GM23338 (cell line): ENCODE results near the gene ACSF3. TPM values are rescaled to one million over a fixed set of nuclear protein-coding genes. Genes with fewer than 3 reads are reported as not detected.

ENCODE experiments used
- ATAC-seq: fragments of 200-7000 bp; cut with Tn5 transposase; 3 replicates; pipeline ENCODE4 v1.9.1; 2020
- DNase-seq: peaks from one replicate; pipeline ENCODE4 v3.0.0-alpha.2; 2015; ENCODE audit warnings: low spot score
- H2AFZ ChIP-seq: fragments of 200-600 bp; sonication (generic); 2 replicates; pipeline ENCODE4 v1.8.0; 2016; ENCODE audit warnings: antibody characterized with exemption, mild to moderate bottlenecking, moderate library complexity
- H3F3A ChIP-seq: fragments of 200-600 bp; sonication (generic); replicated peaks from 2 replicates; pipeline ENCODE4 v1.8.0; 2017; ENCODE audit warnings: antibody characterized with exemption, mixed run types, low read depth
- H3K27ac ChIP-seq: fragments of 200-600 bp; sonication (generic); 2 replicates; pipeline ENCODE4 v1.6.1; 2016; ENCODE audit warnings: low read depth
- H3K27me3 ChIP-seq: fragments of 200-600 bp; sonication (generic); 2 replicates; pipeline ENCODE4 v1.8.0; 2016; ENCODE audit warnings: mild to moderate bottlenecking, mixed run types, moderate library complexity; ENCODE audit not compliant: insufficient read depth
- H3K36me3 ChIP-seq: fragments of 200-600 bp; sonication (generic); 2 replicates; pipeline ENCODE4 v1.8.0; 2016; ENCODE audit warnings: mild to moderate bottlenecking; ENCODE audit not compliant: insufficient read depth
- H3K4me1 ChIP-seq: fragments of 200-600 bp; sonication (generic); 2 replicates; pipeline ENCODE4 v1.8.0; 2016; ENCODE audit warnings: mild to moderate bottlenecking, moderate library complexity; ENCODE audit not compliant: insufficient read depth
- H3K4me2 ChIP-seq: fragments of 200-600 bp; sonication (generic); 2 replicates; pipeline ENCODE4 v1.7.1; 2017; ENCODE audit warnings: mixed run types
- H3K4me3 ChIP-seq: fragments of 200-600 bp; sonication (generic); 2 replicates; pipeline ENCODE4 v1.6.1; 2016; ENCODE audit warnings: mixed run types
- H3K79me2 ChIP-seq: fragments of 200-600 bp; sonication (generic); replicated peaks from 2 replicates; pipeline ENCODE4 v1.8.0; 2017; ENCODE audit warnings: mild to moderate bottlenecking; ENCODE audit not compliant: insufficient read depth
- H3K9me2 ChIP-seq: fragments of 200-600 bp; sonication (generic); 2 replicates; pipeline ENCODE4 v1.8.0; 2017; ENCODE audit not compliant: insufficient read depth
- H4K20me1 ChIP-seq: fragments of 200-600 bp; sonication (generic); replicated peaks from 2 replicates; pipeline ENCODE4 v1.8.0; 2017; ENCODE audit warnings: mild to moderate bottlenecking; ENCODE audit not compliant: insufficient read depth
- H3K27ac Mint-ChIP-seq: 2 replicates; pipeline ENCODE4 v1.8.0; 2020; ENCODE audit warnings: inconsistent platforms, mild to moderate bottlenecking, moderate library complexity, mixed read lengths
- H3K27me3 Mint-ChIP-seq: 3 replicates; pipeline ENCODE4 v1.8.0; 2022; ENCODE audit warnings: low read depth, mild to moderate bottlenecking, moderate library complexity, mixed read lengths, inconsistent platforms; ENCODE audit not compliant: insufficient read depth, poor library complexity
- H3K36me3 Mint-ChIP-seq: 3 replicates; pipeline ENCODE4 v1.8.0; 2021; ENCODE audit warnings: low read depth, mild to moderate bottlenecking, inconsistent platforms, moderate library complexity, mixed read lengths
- H3K4me1 Mint-ChIP-seq: 3 replicates; pipeline ENCODE4 v1.8.0; 2020; ENCODE audit warnings: mild to moderate bottlenecking, inconsistent platforms, mixed read lengths
- H3K4me3 Mint-ChIP-seq: 3 replicates; pipeline ENCODE4 v1.8.0; 2021; ENCODE audit warnings: moderate library complexity, mild to moderate bottlenecking, inconsistent platforms, mixed read lengths
- H3K9me3 Mint-ChIP-seq: 3 replicates; pipeline ENCODE4 v1.8.0; 2020; ENCODE audit warnings: moderate library complexity, mild to moderate bottlenecking, inconsistent platforms, mixed read lengths
- ETS1 ChIP-seq: IDR thresholded peaks from 2 replicates; pipeline ENCODE4 v1.6.1; 2016; ENCODE audit warnings: antibody characterized with exemption
- JUNB ChIP-seq: IDR thresholded peaks from one replicate; pipeline ENCODE4 v1.6.1; 2016; ENCODE audit warnings: antibody characterized with exemption; ENCODE audit not compliant: unreplicated experiment
- NANOG ChIP-seq: IDR thresholded peaks from 2 replicates; pipeline ENCODE4 v1.6.1; 2016; ENCODE audit warnings: antibody characterized with exemption, borderline replicate concordance
- ZNF114 ChIP-seq: fragments of 250-450 bp; sonication (Bioruptor Pico); IDR thresholded peaks from 2 replicates; pipeline ENCODE4 v1.5.0; 2020; ENCODE audit warnings: mild to moderate bottlenecking, moderate library complexity
- ZNF331 ChIP-seq: fragments of 250-450 bp; sonication (Bioruptor Pico); IDR thresholded peaks from 2 replicates; pipeline ENCODE4 v1.5.0; 2020; ENCODE audit warnings: low read depth, mild to moderate bottlenecking, moderate library complexity
- ZNF462 ChIP-seq: fragments of 250-450 bp; sonication (Bioruptor Pico); IDR thresholded peaks from 2 replicates; pipeline ENCODE4 v1.5.0; 2020; ENCODE audit warnings: mild to moderate bottlenecking, moderate library complexity
- polyA plus RNA-seq: library from polyadenylated mRNA; unstranded; fragments of >200 nt; fragmentation: Nextera tagmentation; extraction: Ambion mirVana; gene quantifications from 2 replicates; pipeline ENCODE4 v1.2.1, GENCODE V29; 2016
- total RNA-seq: library from RNA; depleted of rRNA; stranded (reverse); fragments of >200 nt; shearing (Covaris generic); gene quantifications from 2 replicates; pipeline ENCODE4 v1.2.3, GENCODE V29; 2014

Gene ACSF3
- total and polyA plus RNA-seq, 2 experiments from 2014 or later, result 12.8 to 23.1 TPM

DNA sequence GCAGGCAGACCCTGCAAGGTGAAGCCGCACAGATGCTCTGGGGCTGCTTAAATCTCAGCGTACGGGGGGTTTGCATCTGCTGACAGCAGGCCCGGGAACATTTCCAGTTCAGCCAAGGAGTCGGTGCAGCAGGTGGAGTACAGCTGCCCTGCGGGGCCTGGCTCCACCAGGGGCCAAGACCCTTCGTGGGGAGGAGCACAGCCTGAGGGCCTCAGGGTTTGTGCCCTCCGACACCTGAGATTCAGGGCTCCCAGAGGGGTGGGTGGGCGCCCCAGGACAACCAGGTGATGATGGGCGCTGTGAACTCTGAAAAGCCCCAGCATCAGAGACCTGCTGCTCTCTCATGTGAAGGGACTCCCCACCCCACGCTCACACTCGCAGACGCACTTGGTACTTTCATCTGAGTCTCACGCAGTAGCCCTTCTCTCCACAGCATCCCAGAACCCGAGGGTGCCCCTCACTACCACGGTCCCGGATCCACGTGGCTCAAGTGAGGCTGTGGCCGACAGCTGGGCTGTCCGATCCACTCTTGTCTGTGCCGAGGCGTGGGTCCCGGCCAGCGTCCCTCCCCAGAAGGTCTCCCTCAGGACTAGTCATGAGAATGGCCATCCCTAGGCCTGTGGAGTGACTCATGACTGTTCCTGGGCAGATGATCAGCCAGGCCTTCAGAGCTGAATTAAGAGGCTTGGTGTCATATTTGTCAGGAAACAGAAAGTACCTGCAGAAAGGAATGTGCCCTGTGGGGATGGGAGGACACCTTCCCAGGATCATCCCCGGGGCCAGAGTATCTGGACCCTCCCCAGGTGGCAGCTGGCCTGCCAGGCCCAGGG is 29.6 kb downstream of the ACSF3 start:
- Mint-ChIP-seq H3K27ac (no peak overlapping the region), H3K4me1 (peaks cover 13% of the 10 kb centered on the region), H3K36me3 (peaks cover 36% of the 10 kb centered on the region), H3K9me3 (no peaks in the 10 kb centered on the region), H3K4me3 (no peak overlapping the region), H3K27me3 (no peaks in the 10 kb centered on the region)
- Histone ChIP-seq H3K27me3 (no peaks in the 10 kb centered on the region), H3K9me2 (no peaks in the 10 kb centered on the region), H3K4me1 (no peaks in the 10 kb centered on the region), H3K4me2 (no peak overlapping the region), H3K4me3 (no peak overlapping the region), H4K20me1 (no peaks in the 10 kb centered on the region; the same call in 1 of the 2 replicates), H3K79me2 (no peaks in the 10 kb centered on the region), H3F3A (no peaks in the 10 kb centered on the region), H3K36me3 (no peaks in the 10 kb centered on the region), H3K27ac (no peak overlapping the region), H2AFZ (no peak overlapping the region)
- DNase-seq, result no peak
- ATAC-seq, result no peak
- no peak for TF ChIP-seq NANOG
- TF ChIP-seq JUNB, result no peak
- TF ChIP-seq ZNF462 (CRISPR knock-in tag), result no peak
- TF ChIP-seq ETS1, result no peak
- TF ChIP-seq ZNF331 (CRISPR knock-in tag), result no peak
- TF ChIP-seq ZNF114, result no peak
